Measurements from ENCODE around the gene PEX5L. TPM values are rescaled to one million over a fixed set of nuclear protein-coding genes. Genes with fewer than 3 reads are reported as not detected.
"Not testable (repeated sequence)": the region's sequence is repeated elsewhere in the genome, so short reads cannot be mapped to it uniquely, and the experiment has no call there.

PEX5L gene
- total and polyA plus RNA-seq, 3 experiments from 2014 or later: 0.15 TPM; not detected in 2

GRCh38 chr3:180040966-180041365 lies 4.2 kb upstream of the PEX5L start:
- no peak overlapping the region for H3K4me3 ChIP-seq (ENCODE audit: low read length)
- Mint-ChIP-seq H3K27me3 (peaks cover 18 to 43% of the 10 kb centered on the region in 2 donors), H3K27ac (peak overlapping the region in 1 of 8 donors; percentile 27), H3K4me1 (peaks cover 9 to 13% (median 10%) of the 10 kb centered on the region in 3 donors), H3K4me3 (no peak overlapping the region), H3K36me3 (no peaks in the 10 kb centered on the region), H3K9me3 (peaks cover 0 to 5% (median 3%) of the 10 kb centered on the region in 5 donors)
- ChIA-PET POLR2A (no interaction called here), CTCF (no interaction called here)
- no peak overlapping the region for H3K27ac ChIP-seq (ENCODE audit: low read depth, low read length)
- no peak for DNase-seq
- H3K36me3 ChIP-seq (ENCODE audit: insufficient read depth, low read length): no peaks in the 10 kb centered on the region
- no peaks in the 10 kb centered on the region for H3K9me3 ChIP-seq (ENCODE audit: low read length)
- H3K27me3 ChIP-seq (ENCODE audit: insufficient read depth, low read length, poor library complexity, severe bottlenecking): peaks cover 8% of the 10 kb centered on the region
- peaks cover 4% of the 10 kb centered on the region for H3K4me1 ChIP-seq (ENCODE audit: insufficient read depth, low read length)

GRCh38 chr3:180036092-180036670 lies 556 bp downstream of the PEX5L start:
- Histone ChIP-seq H3K27ac (ENCODE audit: low read depth, low read length) (no peak overlapping the region), H3K9me3 (ENCODE audit: low read length) (no peaks in the 10 kb centered on the region), H3K4me1 (ENCODE audit: insufficient read depth, low read length) (peaks cover 6% of the 10 kb centered on the region), H3K4me3 (ENCODE audit: low read length) (no peak overlapping the region), H3K36me3 (ENCODE audit: insufficient read depth, low read length) (no peaks in the 10 kb centered on the region), H3K27me3 (ENCODE audit: insufficient read depth, low read length, poor library complexity, severe bottlenecking) (peaks cover 13% of the 10 kb centered on the region)
- ChIA-PET POLR2A (no interaction called here), CTCF (no interaction called here)
- no peaks in the 10 kb centered on the region for H3K36me3 Mint-ChIP-seq
- H3K27me3 Mint-ChIP-seq: peaks cover 24 to 72% of the 10 kb centered on the region in 2 donors
- H3K4me3 Mint-ChIP-seq: peak overlapping the region in 6 of 7 donors; percentile 36 to 72 (median 50)
- no peak for DNase-seq
- H3K9me3 Mint-ChIP-seq: peaks cover 0 to 7% (median 3%) of the 10 kb centered on the region in 5 donors
- no peak overlapping the region for H3K27ac Mint-ChIP-seq
- H3K4me1 Mint-ChIP-seq: peaks cover 11 to 16% (median 16%) of the 10 kb centered on the region in 3 donors

DNA sequence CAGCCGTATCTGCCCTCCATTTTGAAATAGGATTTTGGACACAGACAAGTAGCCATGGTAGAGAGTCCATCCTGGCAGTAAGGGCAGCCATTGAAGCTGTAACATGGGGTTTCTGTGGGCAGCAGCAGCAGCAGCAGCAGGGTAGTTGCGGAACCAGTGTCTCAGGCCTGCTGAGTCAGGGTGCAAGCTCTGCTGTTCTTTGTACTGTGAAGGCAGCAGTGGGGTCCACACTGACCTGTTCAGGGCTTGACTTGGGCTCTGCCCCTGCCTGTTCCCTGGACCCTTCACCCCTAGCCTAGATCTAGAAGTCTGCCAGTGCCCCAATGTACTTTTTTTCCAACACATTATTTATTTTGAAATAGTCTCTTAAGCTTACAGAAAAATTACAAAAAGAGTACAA lies 9.7 kb downstream of the PEX5L start:
- no peaks in the 10 kb centered on the region for H3K36me3 Mint-ChIP-seq
- Histone ChIP-seq H3K27ac (ENCODE audit: low read depth, low read length) (no peak overlapping the region), H3K9me3 (ENCODE audit: low read length) (no peaks in the 10 kb centered on the region), H3K27me3 (ENCODE audit: insufficient read depth, low read length, poor library complexity, severe bottlenecking) (no peaks in the 10 kb centered on the region), H3K36me3 (ENCODE audit: insufficient read depth, low read length) (no peaks in the 10 kb centered on the region), H3K4me3 (ENCODE audit: low read length) (no peak overlapping the region), H3K4me1 (ENCODE audit: insufficient read depth, low read length) (no peaks in the 10 kb centered on the region)
- peaks cover under 1 to 4% of the 10 kb centered on the region in 2 donors for H3K27me3 Mint-ChIP-seq
- ChIA-PET CTCF (no interaction called here), POLR2A (no interaction called here)
- DNase-seq: no peak
- no peak overlapping the region for H3K4me3 Mint-ChIP-seq
- H3K9me3 Mint-ChIP-seq: peaks cover 0 to 2% (median 0%) of the 10 kb centered on the region in 5 donors
- no peaks in the 10 kb centered on the region for H3K4me1 Mint-ChIP-seq
- no peak overlapping the region for H3K27ac Mint-ChIP-seq

GRCh38 chr3:180018543-180018942 lies 18.2 kb downstream of the PEX5L start:
- Mint-ChIP-seq H3K27ac (no peak overlapping the region), H3K9me3 (no peaks in the 10 kb centered on the region), H3K36me3 (no peaks in the 10 kb centered on the region), H3K4me3 (no peak overlapping the region), H3K4me1 (no peaks in the 10 kb centered on the region), H3K27me3 (no peaks in the 10 kb centered on the region)
- Histone ChIP-seq H3K4me1 (ENCODE audit: insufficient read depth, low read length) (no peaks in the 10 kb centered on the region), H3K27ac (ENCODE audit: low read depth, low read length) (no peak overlapping the region), H3K27me3 (ENCODE audit: insufficient read depth, low read length, poor library complexity, severe bottlenecking) (no peaks in the 10 kb centered on the region), H3K4me3 (ENCODE audit: low read length) (no peak overlapping the region), H3K36me3 (ENCODE audit: insufficient read depth, low read length) (no peaks in the 10 kb centered on the region), H3K9me3 (ENCODE audit: low read length) (no peaks in the 10 kb centered on the region)
- no peak for DNase-seq
- ChIA-PET POLR2A (no interaction called here), CTCF (no interaction called here)

DNA sequence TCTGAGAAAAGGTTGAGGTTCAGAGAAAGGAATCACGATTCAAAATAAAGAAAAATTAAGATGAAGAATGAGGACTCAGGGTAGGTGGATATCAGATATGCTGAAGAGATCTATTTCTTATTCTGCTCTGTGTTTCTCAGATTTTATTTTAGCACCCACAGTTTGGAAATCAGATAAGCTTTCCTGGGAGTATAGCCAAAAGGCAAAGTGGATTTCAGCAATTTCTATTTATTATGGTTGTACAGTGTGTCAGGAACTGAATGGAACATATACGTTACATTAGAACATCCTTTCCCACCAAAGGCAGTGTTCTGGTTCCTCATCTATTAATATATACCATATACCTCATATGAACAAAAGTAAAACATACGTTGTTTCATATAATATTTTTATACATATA lies 18.9 kb downstream of the PEX5L start:
- no peaks in the 10 kb centered on the region for H3K4me1 Mint-ChIP-seq
- H3K9me3 Mint-ChIP-seq: no peaks in the 10 kb centered on the region
- DNase-seq: no peak
- Histone ChIP-seq H3K27me3 (ENCODE audit: insufficient read depth, low read length, poor library complexity, severe bottlenecking) (no peaks in the 10 kb centered on the region), H3K4me1 (ENCODE audit: insufficient read depth, low read length) (no peaks in the 10 kb centered on the region), H3K36me3 (ENCODE audit: insufficient read depth, low read length) (no peaks in the 10 kb centered on the region), H3K9me3 (ENCODE audit: low read length) (no peaks in the 10 kb centered on the region), H3K4me3 (ENCODE audit: low read length) (no peak overlapping the region), H3K27ac (ENCODE audit: low read depth, low read length) (no peak overlapping the region)
- H3K36me3 Mint-ChIP-seq: no peaks in the 10 kb centered on the region
- H3K27me3 Mint-ChIP-seq: no peaks in the 10 kb centered on the region
- H3K4me3 Mint-ChIP-seq: no peak overlapping the region
- no peak overlapping the region for H3K27ac Mint-ChIP-seq
- POLR2A ChIA-PET: no interaction called here
- CTCF ChIA-PET: no interaction called here

DNA sequence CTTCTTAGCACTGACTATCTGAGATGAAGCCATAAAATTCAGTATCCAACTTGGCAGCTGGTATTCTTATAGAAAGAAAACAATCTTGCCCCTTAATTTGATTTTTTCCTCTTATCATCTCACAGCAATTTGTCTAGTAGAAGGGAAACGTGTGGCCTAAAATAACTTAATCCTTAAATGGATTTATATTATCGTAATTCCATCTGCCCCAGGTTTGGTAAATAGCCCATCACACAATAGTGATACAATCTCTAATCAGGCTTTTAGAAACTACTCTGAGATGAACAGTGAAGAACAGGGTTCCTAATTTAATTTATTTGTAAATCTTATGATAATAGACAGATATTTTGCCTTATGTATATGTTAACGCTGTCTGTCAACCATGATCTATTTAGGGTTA lies 24.8 kb downstream of the PEX5L start:
- no peaks in the 10 kb centered on the region for H3K36me3 ChIP-seq (ENCODE audit: insufficient read depth, low read length)
- CTCF ChIA-PET: no interaction called here

DNA sequence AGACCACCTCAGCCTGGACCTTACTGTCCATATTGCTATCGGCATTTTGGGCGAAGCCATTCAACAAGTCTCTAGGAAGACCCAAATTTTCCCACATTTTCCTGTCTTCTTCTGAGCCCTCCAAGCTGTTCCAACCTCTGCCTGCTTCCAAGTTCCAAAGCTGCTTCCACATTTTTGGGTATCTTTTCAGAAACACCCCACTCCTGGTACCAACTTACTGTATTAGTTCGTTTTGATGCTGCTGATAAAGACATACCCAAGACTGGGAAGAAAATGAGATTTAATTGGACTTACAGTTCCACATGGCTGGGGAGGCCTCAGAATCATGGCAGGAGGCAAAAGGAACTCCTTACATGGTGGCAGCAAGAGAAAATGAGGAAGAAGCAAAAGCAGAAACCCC lies 28.4 kb downstream of the PEX5L start:
- POLR2A ChIA-PET; H3K4me1 ChIP-seq (ENCODE audit: insufficient read depth, low read length); H3K9me3 ChIP-seq (ENCODE audit: low read length); H3K36me3 Mint-ChIP-seq; H3K4me1 Mint-ChIP-seq; H3K27me3 Mint-ChIP-seq; H3K27ac Mint-ChIP-seq; H3K4me3 ChIP-seq (ENCODE audit: low read length); H3K27me3 ChIP-seq (ENCODE audit: insufficient read depth, low read length, poor library complexity, severe bottlenecking); H3K4me3 Mint-ChIP-seq; H3K36me3 ChIP-seq (ENCODE audit: insufficient read depth, low read length); H3K27ac ChIP-seq (ENCODE audit: low read depth, low read length); DNase-seq; CTCF ChIA-PET: not testable (repeated sequence)
- peaks cover 11 to 22% (median 15%) of the 10 kb centered on the region in 5 donors for H3K9me3 Mint-ChIP-seq

More for the DNA sequence above, 24.8 kb downstream of the PEX5L start:
- no peaks in the 10 kb centered on the region for H3K27me3 Mint-ChIP-seq
- Histone ChIP-seq H3K27me3 (ENCODE audit: insufficient read depth, low read length, poor library complexity, severe bottlenecking) (no peaks in the 10 kb centered on the region), H3K27ac (ENCODE audit: low read depth, low read length) (no peak overlapping the region), H3K4me3 (ENCODE audit: low read length) (no peak overlapping the region), H3K4me1 (ENCODE audit: insufficient read depth, low read length) (no peaks in the 10 kb centered on the region), H3K9me3 (ENCODE audit: low read length) (no peaks in the 10 kb centered on the region)
- no peaks in the 10 kb centered on the region for H3K36me3 Mint-ChIP-seq
- H3K9me3 Mint-ChIP-seq: peaks cover 11 to 19% (median 13%) of the 10 kb centered on the region in 5 donors
- POLR2A ChIA-PET: no interaction called here
- no peak overlapping the region for H3K27ac Mint-ChIP-seq
- H3K4me1 Mint-ChIP-seq: no peaks in the 10 kb centered on the region
- no peak for DNase-seq
- no peak overlapping the region for H3K4me3 Mint-ChIP-seq

DNA sequence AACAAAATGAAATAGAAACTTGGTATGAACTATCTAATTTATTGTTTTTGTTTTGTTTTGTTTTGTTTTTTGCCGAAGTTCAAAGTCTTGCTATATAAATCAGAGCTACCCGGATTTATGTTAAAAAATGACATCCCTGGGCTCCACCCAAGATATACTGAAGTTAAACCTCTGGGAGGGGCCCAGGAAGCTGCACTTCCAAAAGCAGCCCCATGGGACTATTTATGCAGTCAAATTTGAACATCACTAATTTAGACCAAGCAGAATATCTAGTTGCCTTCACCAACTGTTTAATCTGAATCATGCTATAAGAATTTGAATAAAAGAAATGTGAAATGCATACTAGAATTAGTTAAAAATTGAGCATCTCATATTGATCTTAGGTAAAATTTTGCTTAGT lies 32.2 kb downstream of the PEX5L start:
- no peaks in the 10 kb centered on the region for H3K27me3 Mint-ChIP-seq
- no peaks in the 10 kb centered on the region for H3K36me3 Mint-ChIP-seq
- H3K9me3 Mint-ChIP-seq: peaks cover 10 to 22% (median 12%) of the 10 kb centered on the region in 5 donors
- H3K4me3 Mint-ChIP-seq: no peak overlapping the region
- no peak for DNase-seq
- H3K27me3 ChIP-seq (ENCODE audit: insufficient read depth, low read length, poor library complexity, severe bottlenecking): no peaks in the 10 kb centered on the region
- no peak overlapping the region for H3K27ac ChIP-seq (ENCODE audit: low read depth, low read length)
- H3K4me1 Mint-ChIP-seq: no peaks in the 10 kb centered on the region
- ChIA-PET POLR2A (no interaction called here), CTCF (no interaction called here)
- no peaks in the 10 kb centered on the region for H3K9me3 ChIP-seq (ENCODE audit: low read length)
- H3K27ac Mint-ChIP-seq: no peak overlapping the region
- no peaks in the 10 kb centered on the region for H3K36me3 ChIP-seq (ENCODE audit: insufficient read depth, low read length)
- no peaks in the 10 kb centered on the region for H3K4me1 ChIP-seq (ENCODE audit: insufficient read depth, low read length)
- H3K4me3 ChIP-seq (ENCODE audit: low read length): no peak overlapping the region

DNA sequence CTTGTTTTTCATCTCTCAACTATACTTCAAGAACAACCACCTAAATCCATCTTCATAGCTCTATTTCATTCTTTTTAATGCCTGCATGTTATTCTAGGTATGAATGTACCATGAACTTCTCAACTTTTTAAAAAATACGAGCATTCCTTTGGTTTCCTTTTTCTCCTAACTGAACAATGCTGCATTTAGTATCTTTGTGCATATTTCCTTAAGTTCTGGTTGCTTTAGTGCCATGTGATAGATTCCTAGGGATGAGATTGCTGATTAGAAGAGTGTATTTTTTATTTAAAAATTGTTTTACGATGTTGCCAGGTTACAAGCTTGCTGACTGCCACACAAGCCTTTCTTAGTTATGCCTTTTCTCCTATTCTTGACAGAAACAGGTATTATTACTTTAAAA lies 34.7 kb downstream of the PEX5L start:
- ChIA-PET POLR2A (no interaction called here), CTCF (no interaction called here)
- H3K27ac Mint-ChIP-seq: no peak overlapping the region
- Histone ChIP-seq H3K27me3 (ENCODE audit: insufficient read depth, low read length, poor library complexity, severe bottlenecking) (no peaks in the 10 kb centered on the region), H3K4me3 (ENCODE audit: low read length) (no peak overlapping the region), H3K9me3 (ENCODE audit: low read length) (no peaks in the 10 kb centered on the region), H3K4me1 (ENCODE audit: insufficient read depth, low read length) (no peaks in the 10 kb centered on the region), H3K27ac (ENCODE audit: low read depth, low read length) (no peak overlapping the region), H3K36me3 (ENCODE audit: insufficient read depth, low read length) (no peaks in the 10 kb centered on the region)
- H3K27me3 Mint-ChIP-seq: no peaks in the 10 kb centered on the region
- H3K4me3 Mint-ChIP-seq: no peak overlapping the region
- DNase-seq: no peak
- no peaks in the 10 kb centered on the region for H3K4me1 Mint-ChIP-seq
- H3K9me3 Mint-ChIP-seq: peaks cover 0 to 3% (median 2%) of the 10 kb centered on the region in 5 donors
- no peaks in the 10 kb centered on the region for H3K36me3 Mint-ChIP-seq
